Thyroid gland (tissue), 4 donors: ENCODE measurements around the gene SCAF4. TPM values are rescaled to one million over a fixed set of nuclear protein-coding genes. Genes with fewer than 3 reads are reported as not detected.

Source experiments
- DNase-seq, 2 donors: peaks; one replicate each; pipeline ENCODE4 v3.0.0-alpha.2; 2019
- H3K27ac ChIP-seq, 3 donors: fragments of 200-600 bp; sonication (generic); 1 replicate in 2 of 3; 2 replicates in 1 of 3; pipeline ENCODE4 v1.5.1; 2016 to 2019; ENCODE audit warnings: mild to moderate bottlenecking in 1 of 3, moderate library complexity in 1 of 3
- H3K27me3 ChIP-seq: fragments of 200-600 bp; sonication (generic); one replicate; pipeline ENCODE4 v1.5.1; 2019
- H3K36me3 ChIP-seq, 2 donors: fragments of 200-600 bp; sonication (generic); one replicate each; pipeline ENCODE4 v1.5.1; 2016 to 2019
- H3K4me1 ChIP-seq, 2 donors: fragments of 200-600 bp; sonication (generic); one replicate each; pipeline ENCODE4 v1.5.1; 2017 to 2019
- H3K4me3 ChIP-seq, 3 donors: fragments of 200-600 bp; sonication (generic); replicated peaks in 1 of 3; 1 replicate in 2 of 3; 2 replicates in 1 of 3; pipeline ENCODE4 v1.5.1; 2016; ENCODE audit warnings: mild to moderate bottlenecking in 1 of 3
- H3K9me3 ChIP-seq: fragments of 200-600 bp; sonication (generic); one replicate; pipeline ENCODE4 v1.5.1; 2017
- CTCF ChIP-seq, 6 experiments: fragments of 200-600 bp in 3 of 6; fragments of 450-650 bp in 3 of 6; sonication (generic) in 3 of 6; IDR thresholded peaks; one replicate each; pipeline ENCODE4 v1.5.1; 2016 to 2019; ENCODE audit warnings: antibody characterized with exemption in 6 of 6, mild to moderate bottlenecking in 2 of 6, inconsistent platforms in 1 of 6, moderate library complexity in 1 of 6
- POLR2A ChIP-seq, 2 donors: fragments of 450-650 bp; IDR thresholded peaks; one replicate each; pipeline ENCODE4 v1.6.1; 2017; ENCODE audit warnings: antibody characterized with exemption in 2 of 2, mild to moderate bottlenecking in 2 of 2, moderate library complexity in 1 of 2
- WGBS, 2 donors: methylation state at CpG; one replicate each; pipeline ENCODE4 v1.1.5; 2017; 5-methylcytosine and 5-hydroxymethylcytosine counted together
- intact Hi-C: fragments of 100-400 bp; cut with DNase I; formaldehyde crosslinking; loops from one replicate; pipeline ENCODE4 v1.15.1; 2023
- total RNA-seq, 4 donors: library from RNA; depleted of rRNA; stranded (reverse); fragments of >200 nt; gene quantifications; one replicate each; pipeline ENCODE4 v1.2.3, GENCODE V29; 2016

Gene SCAF4
- total RNA-seq, 4 donors from 2014 or later, result 13.0 to 27.4 (median 18.7) TPM

- H3K4me3 ChIP-seq, result no peak overlapping the region
- H3K36me3 ChIP-seq, result no peaks in the 10 kb centered on the region
- H3K27me3 ChIP-seq, result no peaks in the 10 kb centered on the region
- peaks cover 3 to 8% of the 10 kb centered on the region in 2 donors for H3K4me1 ChIP-seq
- WGBS, 2 donors, result 90 to 93% methylated on average over 4 of the region's 4 CpGs
- DNase-seq, result no peak
- no peak for TF ChIP-seq CTCF (IDR thresholded peaks at IDR 0.05)
- no peak overlapping the region for H3K27ac ChIP-seq
- H3K9me3 ChIP-seq, result no peaks in the 10 kb centered on the region
- intact Hi-C loops, result no loop called here
Observed at GRCh38 chr21:31721381-31721780, 10.5 kb downstream of the SCAF4 start.

- H3K36me3 ChIP-seq, result no peaks in the 10 kb centered on the region
- H3K4me1 ChIP-seq, result peaks cover 3 to 8% of the 10 kb centered on the region in 2 donors
- intact Hi-C loops, result no loop called here
- no peak overlapping the region for H3K4me3 ChIP-seq
- no peak for DNase-seq
- no peaks in the 10 kb centered on the region for H3K27me3 ChIP-seq
- TF ChIP-seq POLR2A (IDR thresholded peaks at IDR 0.05) (no peak), CTCF (IDR thresholded peaks at IDR 0.05) (no peak)
- H3K27ac ChIP-seq, result no peak overlapping the region
- WGBS, 2 donors, result 94 to 97% methylated on average over 3 of the region's 3 CpGs
- H3K9me3 ChIP-seq, result no peaks in the 10 kb centered on the region
Observed at GRCh38 chr21:31720739-31721138, 11.2 kb downstream of the SCAF4 start.

GRCh38 chr21:31720330-31720729 lies 11.6 kb downstream of the SCAF4 start:
- no peak for DNase-seq
- Histone ChIP-seq H3K9me3 (no peaks in the 10 kb centered on the region), H3K27me3 (no peaks in the 10 kb centered on the region), H3K4me1 (peaks cover 3 to 8% of the 10 kb centered on the region in 2 donors), H3K4me3 (no peak overlapping the region), H3K36me3 (no peaks in the 10 kb centered on the region), H3K27ac (no peak overlapping the region)
- no peak for TF ChIP-seq CTCF (IDR thresholded peaks at IDR 0.05)
- TF ChIP-seq POLR2A (IDR thresholded peaks at IDR 0.05), result no peak
- whole genome bisulfite sequencing, 2 donors, result 67 to 68% methylated on average over 2 of the region's 2 CpGs
- intact Hi-C loops, result no loop called here

- DNase-seq, result no peak
- Histone ChIP-seq H3K9me3 (no peaks in the 10 kb centered on the region), H3K4me3 (no peak overlapping the region), H3K4me1 (peaks cover 15 to 17% of the 10 kb centered on the region in 2 donors), H3K27ac (no peak overlapping the region), H3K36me3 (no peaks in the 10 kb centered on the region), H3K27me3 (no peaks in the 10 kb centered on the region)
- TF ChIP-seq CTCF (IDR thresholded peaks at IDR 0.05) (no peak), POLR2A (IDR thresholded peaks at IDR 0.05) (no peak)
- intact Hi-C loops, result no loop called here
- WGBS, 2 donors, result 86 to 88% methylated on average over 2 of the region's 2 CpGs
Observed at GRCh38 chr21:31716106-31716505, 15.8 kb downstream of the SCAF4 start.

GRCh38 chr21:31714741-31715365 lies 17.1 kb downstream of the SCAF4 start:
- Histone ChIP-seq H3K4me1 (peaks cover 10 to 14% of the 10 kb centered on the region in 2 donors), H3K36me3 (no peaks in the 10 kb centered on the region), H3K27ac (no peak overlapping the region), H3K4me3 (no peak overlapping the region), H3K9me3 (no peaks in the 10 kb centered on the region), H3K27me3 (no peaks in the 10 kb centered on the region)
- intact Hi-C loops, result no loop called here
- 89 to 91% methylated on average over 5 of the region's 5 CpGs for WGBS, 2 donors
- no peak for DNase-seq
- TF ChIP-seq CTCF (IDR thresholded peaks at IDR 0.05) (no peak), POLR2A (IDR thresholded peaks at IDR 0.05) (no peak)
